Upper lobe of right lung (tissue), 1 donor: Measurements from ENCODE around the gene PROK2. TPM values are rescaled to one million over a fixed set of nuclear protein-coding genes. Genes with fewer than 3 reads are reported as not detected.

Source experiments
- ATAC-seq: fragments of 200-7000 bp; cut with Tn5 transposase; one replicate; pipeline ENCODE4 v1.9.1; 2020; ENCODE audit warnings: mild to moderate bottlenecking, moderate library complexity
- DNase-seq: peaks from one replicate; pipeline ENCODE4 v3.0.0-alpha.2; 2020
- H3K27ac ChIP-seq: fragments of 200-600 bp; one replicate; pipeline ENCODE4 v1.8.0; 2022
- H3K27me3 ChIP-seq: fragments of 200-600 bp; one replicate; pipeline ENCODE4 v1.8.0; 2022; ENCODE audit warnings: mild to moderate bottlenecking
- H3K36me3 ChIP-seq: fragments of 200-600 bp; one replicate; pipeline ENCODE4 v1.8.0; 2022
- H3K4me1 ChIP-seq: fragments of 200-600 bp; one replicate; pipeline ENCODE4 v1.8.0; 2022
- H3K4me3 ChIP-seq: fragments of 200-600 bp; one replicate; pipeline ENCODE4 v1.8.0; 2022; ENCODE audit warnings: mild to moderate bottlenecking
- H3K9me3 ChIP-seq: fragments of 200-600 bp; one replicate; pipeline ENCODE4 v1.8.0; 2022
- CTCF ChIP-seq: fragments of 200-600 bp; IDR thresholded peaks from one replicate; pipeline ENCODE4 v1.8.0; 2022; ENCODE audit warnings: antibody characterized with exemption
- intact Hi-C: fragments of 100-400 bp; cut with DNase I; formaldehyde crosslinking; loops from one replicate; pipeline ENCODE4 v1.11.0; 2022
- total RNA-seq: library from RNA; stranded (reverse); fragmentation: NEBNext Ultra II Directional; extraction: Animal tissue kit (Norgen Biotek cat#: 25700); gene quantifications from one replicate; pipeline ENCODE4 v1.2.1, GENCODE V29; 2021
- donor health status: DM: no; HTN: yes; CAD: no; lungs with severe emphysema.

PROK2 gene
- total RNA-seq, 1 donor from 2014 or later = 4.1 TPM

DNA sequence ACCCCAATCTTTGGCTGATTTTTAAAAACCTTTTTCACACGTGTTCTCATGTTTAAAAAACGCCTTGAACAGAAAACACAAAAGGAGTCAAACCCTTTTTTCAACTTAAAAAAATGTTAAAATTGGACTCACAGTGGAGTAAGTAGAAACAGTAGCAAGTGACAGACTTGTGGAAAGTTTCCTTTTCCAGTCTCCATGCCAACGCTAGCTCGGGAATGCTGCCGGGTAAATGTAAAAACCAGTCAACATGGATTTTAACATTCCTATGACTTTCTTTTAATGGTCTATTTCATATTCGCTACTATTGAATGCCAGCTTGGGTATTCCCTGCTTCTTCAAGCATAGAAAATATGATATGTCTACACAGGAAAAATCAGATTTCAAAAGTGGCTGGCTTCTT, 1.6 kb upstream of the PROK2 start:
- DNase-seq (no peak), ATAC-seq (no peak)
- H3K4me1 ChIP-seq = peaks cover 14% of the 10 kb centered on the region
- H3K27ac ChIP-seq = no peak overlapping the region
- intact Hi-C loops = no loop called here
- no peaks in the 10 kb centered on the region for H3K9me3 ChIP-seq
- H3K27me3 ChIP-seq = peaks cover 54% of the 10 kb centered on the region
- H3K36me3 ChIP-seq = no peaks in the 10 kb centered on the region
- TF ChIP-seq CTCF = no peak
- no peak overlapping the region for H3K4me3 ChIP-seq

DNA sequence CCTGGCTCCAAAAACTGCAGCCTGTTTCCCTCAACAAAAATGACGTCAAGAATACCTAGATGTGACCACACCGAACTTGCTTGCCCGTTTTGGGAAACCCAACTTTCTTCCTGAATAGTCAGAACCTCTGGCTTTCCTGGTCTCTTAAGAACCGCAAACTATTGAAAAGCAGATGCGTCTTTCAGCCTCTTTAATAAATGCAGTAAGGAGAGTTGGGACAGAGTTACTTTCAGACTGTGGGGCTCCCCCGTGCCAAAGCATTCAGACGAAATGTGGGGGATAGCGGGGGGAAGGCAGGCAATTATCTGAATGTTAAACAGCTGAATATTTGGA, 1.2 kb upstream of the PROK2 start:
- H3K36me3 ChIP-seq = no peaks in the 10 kb centered on the region
- intact Hi-C loops = no loop called here
- no peak for TF ChIP-seq CTCF
- ATAC-seq = no peak
- no peak overlapping the region for H3K4me3 ChIP-seq
- peaks cover 57% of the 10 kb centered on the region for H3K27me3 ChIP-seq
- H3K4me1 ChIP-seq = peaks cover 14% of the 10 kb centered on the region
- no peak overlapping the region for H3K27ac ChIP-seq
- DNase-seq = no peak
- H3K9me3 ChIP-seq = no peaks in the 10 kb centered on the region

DNA sequence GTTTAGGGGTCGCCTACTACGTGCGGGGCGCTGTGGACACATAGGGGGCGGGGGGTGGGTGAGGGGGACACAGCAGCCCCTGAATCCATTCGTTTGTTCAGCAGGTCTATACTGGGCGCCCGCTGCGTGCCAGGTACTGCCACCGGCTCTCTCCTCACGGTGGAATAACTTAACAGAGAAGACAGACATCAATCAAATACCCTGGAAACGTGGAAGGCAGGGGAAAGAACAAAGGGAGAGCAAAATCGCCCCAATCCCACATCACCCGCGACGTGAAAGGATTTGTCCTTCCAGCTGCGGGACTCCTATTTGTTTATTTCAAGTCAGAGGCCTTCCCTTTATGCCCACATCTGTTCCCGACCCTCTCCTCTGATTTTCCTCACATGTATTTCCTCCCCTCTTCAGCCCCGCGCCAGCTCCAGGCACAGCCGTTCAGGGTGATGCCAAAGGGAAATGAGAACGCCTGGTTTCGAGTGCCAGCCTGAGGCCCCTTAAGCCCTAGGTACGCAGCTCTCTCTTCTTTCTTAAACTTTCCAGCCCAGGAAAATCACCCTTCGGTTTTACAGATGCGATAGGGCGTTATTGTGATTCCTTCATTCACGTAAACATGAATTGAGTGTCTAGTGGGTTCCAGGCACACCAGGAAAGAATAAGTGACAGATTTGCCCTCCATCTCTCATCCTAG, 726 bp upstream of the PROK2 start:
- ATAC-seq (peak; percentile 25), DNase-seq (no peak)
- peaks cover 14% of the 10 kb centered on the region for H3K4me1 ChIP-seq
- H3K27me3 ChIP-seq = peaks cover 62% of the 10 kb centered on the region
- intact Hi-C loops = no loop called here
- H3K9me3 ChIP-seq = no peaks in the 10 kb centered on the region
- no peak overlapping the region for H3K4me3 ChIP-seq
- TF ChIP-seq CTCF = no peak
- H3K36me3 ChIP-seq = no peaks in the 10 kb centered on the region
- H3K27ac ChIP-seq = no peak overlapping the region

GRCh38 chr3:71784201-71784913, 591 bp downstream of the PROK2 start:
- Histone ChIP-seq H3K9me3 (no peaks in the 10 kb centered on the region), H3K36me3 (no peaks in the 10 kb centered on the region), H3K4me3 (peak overlapping the region; percentile 27), H3K27ac (no peak overlapping the region), H3K27me3 (peaks cover 70% of the 10 kb centered on the region), H3K4me1 (peaks cover 14% of the 10 kb centered on the region)
- intact Hi-C loops = no loop called here
- ATAC-seq = no peak
- DNase-seq = no peak
- TF ChIP-seq CTCF = no peak

DNA sequence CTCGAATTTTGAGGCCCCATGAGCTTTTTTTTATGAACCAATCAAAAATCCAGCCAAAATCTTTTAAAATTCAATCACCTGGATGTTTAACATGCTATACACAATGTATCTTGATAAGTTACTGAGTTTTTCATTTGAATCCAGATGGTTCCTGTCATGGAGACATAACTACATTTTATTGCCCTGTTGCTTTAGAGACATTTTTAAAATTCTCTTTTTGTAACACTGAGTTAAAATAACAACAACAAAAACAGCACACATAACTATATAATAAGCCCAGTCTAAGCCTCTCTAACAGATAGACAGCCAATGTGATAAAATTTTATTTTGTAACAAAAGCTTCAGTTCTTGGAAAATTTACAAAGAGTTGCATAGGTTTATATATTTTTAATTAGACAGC, 1.8 kb downstream of the PROK2 start:
- H3K27ac ChIP-seq = no peak overlapping the region
- no peaks in the 10 kb centered on the region for H3K36me3 ChIP-seq
- peaks cover 14% of the 10 kb centered on the region for H3K4me1 ChIP-seq
- DNase-seq (no peak), ATAC-seq (no peak)
- H3K4me3 ChIP-seq = no peak overlapping the region
- peaks cover 79% of the 10 kb centered on the region for H3K27me3 ChIP-seq
- intact Hi-C loops = no loop called here
- H3K9me3 ChIP-seq = no peaks in the 10 kb centered on the region
- no peak for TF ChIP-seq CTCF
